ENCODE results near the gene TMEM39A. TPM values are rescaled to one million over a fixed set of nuclear protein-coding genes. Genes with fewer than 3 reads are reported as not detected.

The TMEM39A gene
- total and polyA plus RNA-seq, 10 of the 15 experiments (the other 5 are each of a cell fraction or from before 2014, with no cell fraction given) = 10.8 to 44.7 (median 33.2) TPM

GRCh38 chr3:119494597-119494996, 31.2 kb upstream of the TMEM39A start (continued):
- TF ChIP-seq SMAD5 (IDR thresholded peaks at IDR 0.05; ENCODE audit: low read depth) = no peak

DNA sequence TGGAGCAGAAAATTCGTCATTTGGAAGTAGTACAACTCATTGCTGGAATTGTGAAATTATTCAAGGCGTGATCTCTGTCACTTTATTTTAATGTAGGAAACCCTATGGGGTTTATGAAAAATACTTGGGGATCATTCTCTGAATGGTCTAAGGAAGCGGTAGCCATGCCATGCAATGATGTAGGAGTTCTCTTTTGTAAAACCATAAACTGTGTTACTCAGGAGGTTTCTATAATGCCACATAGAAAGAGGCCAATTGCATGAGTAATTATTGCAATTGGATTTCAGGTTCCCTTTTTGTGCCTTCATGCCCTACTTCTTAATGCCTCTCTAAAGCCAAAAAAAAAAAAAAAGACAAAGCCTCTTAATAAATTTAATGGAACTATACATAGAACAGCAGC, 29.4 kb upstream of the TMEM39A start:
- RAD21 ChIA-PET (ENCODE audit: unreplicated experiment) = interaction anchor here (1.4 kb wide), 1 partner anchor 8 kb away, joined by 4 read pairs; no protein-coding TSS in a partner anchor
- no peak overlapping the region for H3K9ac ChIP-seq (ENCODE audit: control insufficient read depth, insufficient read depth, low read length)
- no peaks in the 10 kb centered on the region for H3K4me1 ChIP-seq (ENCODE audit: control insufficient read depth, insufficient read depth, low read length)
- SMC1A ChIA-PET (ENCODE audit: uncharacterized antibody, unreplicated experiment) = interaction anchor here (0.8 kb wide), 1 partner anchor 20 kb away, joined by 3 read pairs; no protein-coding TSS in a partner anchor
- H3K4me2 ChIP-seq (ENCODE audit: control insufficient read depth, insufficient read depth) = no peak overlapping the region
- WGBS (ENCODE audit: insufficient coverage, insufficient replicate concordance, low lambda C conversion rate, missing lambda C conversion rate) = 76% methylated on average over 3 of the region's 3 CpGs
- no peak overlapping the region for H3K4me3 ChIP-seq
- peaks cover 0 to 20% of the 10 kb centered on the region in 2 experiments; a peak in 3 of 4 replicates for H3K36me3 ChIP-seq (ENCODE audit: control insufficient read depth in 2 of 2, insufficient read depth in 2 of 2, low read length in 1 of 2)
- ATAC-seq (no peak), DNase-seq (ENCODE audit: low read depth, low spot score) (no peak), FAIRE-seq (no peak)
- H4K20me1 ChIP-seq (ENCODE audit: control insufficient read depth, insufficient read depth) = no peaks in the 10 kb centered on the region
- peaks cover 6% of the 10 kb centered on the region for H3K79me2 ChIP-seq (ENCODE audit: control insufficient read depth, insufficient read depth, low read length)
- H2AFZ ChIP-seq (ENCODE audit: control insufficient read depth, low read depth, low read length) = no peak overlapping the region
- H3K27ac ChIP-seq (ENCODE audit: control insufficient read depth, insufficient read depth) = no peak overlapping the region
- no TSS peak for BruUV-seq (replicated peaks)
- intact Hi-C loops (cut with micrococcal nuclease; ENCODE audit: unreplicated experiment) (no loop called here), in situ Hi-C loops (cut with MboI) (no loop called here)
- CTCF ChIA-PET = no interaction called here
- no peaks in the 10 kb centered on the region for H3K27me3 ChIP-seq (replicated peaks in 1 of 2; ENCODE audit: control insufficient read depth in 2 of 2, insufficient read depth in 2 of 2, low read length in 1 of 2)
- H3K9me3 ChIP-seq (replicated peaks; ENCODE audit: control insufficient read depth, insufficient read depth, low read length) = no peaks in the 10 kb centered on the region
- POLR2A ChIA-PET = no interaction called here
- TF ChIP-seq PBX3 (IDR thresholded peaks at IDR 0.05; ENCODE audit: insufficient replicate concordance, low read depth, low read length) = no peak
- no peak for TF ChIP-seq POLR2AphosphoS2 (IDR thresholded peaks at IDR 0.05; ENCODE audit: low read depth, low read length)
- no peak for TF ChIP-seq WRNIP1 (IDR thresholded peaks at IDR 0.05; ENCODE audit: borderline replicate concordance, low read depth, low read length)
- TF ChIP-seq, protein P1, sequence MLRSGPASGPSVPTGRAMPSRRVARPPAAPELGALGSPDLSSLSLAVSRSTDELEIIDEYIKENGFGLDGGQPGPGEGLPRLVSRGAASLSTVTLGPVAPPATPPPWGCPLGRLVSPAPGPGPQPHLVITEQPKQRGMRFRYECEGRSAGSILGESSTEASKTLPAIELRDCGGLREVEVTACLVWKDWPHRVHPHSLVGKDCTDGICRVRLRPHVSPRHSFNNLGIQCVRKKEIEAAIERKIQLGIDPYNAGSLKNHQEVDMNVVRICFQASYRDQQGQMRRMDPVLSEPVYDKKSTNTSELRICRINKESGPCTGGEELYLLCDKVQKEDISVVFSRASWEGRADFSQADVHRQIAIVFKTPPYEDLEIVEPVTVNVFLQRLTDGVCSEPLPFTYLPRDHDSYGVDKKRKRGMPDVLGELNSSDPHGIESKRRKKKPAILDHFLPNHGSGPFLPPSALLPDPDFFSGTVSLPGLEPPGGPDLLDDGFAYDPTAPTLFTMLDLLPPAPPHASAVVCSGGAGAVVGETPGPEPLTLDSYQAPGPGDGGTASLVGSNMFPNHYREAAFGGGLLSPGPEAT (IDR thresholded peaks at IDR 0.05; ENCODE audit: low read depth) = no peak
- TF ChIP-seq PAX5 (IDR thresholded peaks at IDR 0.05; ENCODE audit: borderline replicate concordance, low read depth, low read length) = no peak
- no peak for TF ChIP-seq HDAC6 (IDR thresholded peaks at IDR 0.05; ENCODE audit: unreplicated experiment)
- TF ChIP-seq TCF7 (IDR thresholded peaks at IDR 0.05; ENCODE audit: borderline replicate concordance) = no peak
- TF ChIP-seq NR2F1 (conservative IDR thresholded peaks at IDR 0.05) = no peak
- TF ChIP-seq HSF1 (IDR thresholded peaks at IDR 0.05; ENCODE audit: low read depth, low read length) = no peak
- TF ChIP-seq, protein P2, sequence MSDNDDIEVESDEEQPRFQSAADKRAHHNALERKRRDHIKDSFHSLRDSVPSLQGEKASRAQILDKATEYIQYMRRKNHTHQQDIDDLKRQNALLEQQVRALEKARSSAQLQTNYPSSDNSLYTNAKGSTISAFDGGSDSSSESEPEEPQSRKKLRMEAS (IDR thresholded peaks at IDR 0.05; ENCODE audit: low read depth, low read length) = no peak

Measured in GM12878 (cell line).